RPMI7951 (cell line): Measurements from ENCODE around the gene CCDC40. TPM values are rescaled to one million over a fixed set of nuclear protein-coding genes. Genes with fewer than 3 reads are reported as not detected.

Experiments used
- DNase-seq: peaks from one replicate; pipeline ENCODE4 v3.0.0-alpha.2; 2012; ENCODE audit warnings: low read depth
- total RNA-seq: library from RNA; depleted of rRNA; stranded (reverse); fragments of >200 nt; shearing (Covaris generic); gene quantifications from 2 replicates; pipeline ENCODE4 v1.2.3, GENCODE V29; 2014

Gene CCDC40
- total RNA-seq, 1 experiment from 2014 or later: 1.6 TPM

GRCh38 chr17:80000136-80000535, 36.3 kb upstream of the CCDC40 start:
- no peak for DNase-seq

- no peak for DNase-seq
Measured at GRCh38 chr17:80000981-80001775, 35.3 kb upstream of the CCDC40 start.

- DNase-seq: no peak
Measured at GRCh38 chr17:80002070-80002641, 34.3 kb upstream of the CCDC40 start.

- DNase-seq: no peak
Measured at GRCh38 chr17:80002690-80003490, 33.6 kb upstream of the CCDC40 start.

- no peak for DNase-seq
Measured at GRCh38 chr17:80003969-80004368, 32.5 kb upstream of the CCDC40 start.

- peak; percentile 25 for DNase-seq
Measured at GRCh38 chr17:80005360-80006338, 30.8 kb upstream of the CCDC40 start.

GRCh38 chr17:80006339-80006720, 30.1 kb upstream of the CCDC40 start:
- DNase-seq: no peak

GRCh38 chr17:80006811-80007752, 29.4 kb upstream of the CCDC40 start:
- no peak for DNase-seq

GRCh38 chr17:80007939-80008338, 28.5 kb upstream of the CCDC40 start:
- no peak for DNase-seq

GRCh38 chr17:80008383-80008840, 28.0 kb upstream of the CCDC40 start:
- peak; percentile 42 for DNase-seq

- DNase-seq: no peak
Measured at GRCh38 chr17:80008848-80009247, 27.6 kb upstream of the CCDC40 start.

GRCh38 chr17:80009391-80010282, 26.8 kb upstream of the CCDC40 start:
- no peak for DNase-seq

GRCh38 chr17:80010283-80010858, 26.1 kb upstream of the CCDC40 start:
- DNase-seq: no peak

GRCh38 chr17:80011989-80012555, 24.4 kb upstream of the CCDC40 start:
- DNase-seq: no peak

GRCh38 chr17:80012765-80013741, 23.4 kb upstream of the CCDC40 start:
- DNase-seq: no peak

GRCh38 chr17:80017226-80018010, 19.0 kb upstream of the CCDC40 start:
- DNase-seq: no peak
